Measurements from ENCODE around the gene PARK7.

- TF ChIP-seq CTCF (IDR thresholded peaks at IDR 0.05; ENCODE audit: borderline replicate concordance, extremely low read depth, low read length, poor library complexity, severe bottlenecking), result no peak
- no peak for TF ChIP-seq EZH2 (IDR thresholded peaks at IDR 0.05; ENCODE audit: borderline replicate concordance, low read depth, low read length, severe bottlenecking)
Measured at GRCh38 chr1:7964476-7964875, 3.0 kb downstream of the PARK7 start.
